Mesothelial cell of epicardium (in vitro differentiated cells): Measurements from ENCODE around the gene WDFY2. TPM values are rescaled to one million over a fixed set of nuclear protein-coding genes. Genes with fewer than 3 reads are reported as not detected.

Experiments
- DNase-seq, 2 experiments: peaks; one replicate each; pipeline ENCODE4 v3.0.0; 2021; ENCODE audit warnings: low spot score in 2 of 2; ENCODE audit not compliant: unreplicated experiment in 2 of 2
- H3K27ac Mint-ChIP-seq: 2 replicates; pipeline ENCODE4 v1.8.0; 2021; ENCODE audit warnings: mixed read lengths
- H3K27me3 Mint-ChIP-seq: 2 replicates; pipeline ENCODE4 v1.8.0; 2021; ENCODE audit warnings: low read depth, mixed read lengths
- H3K36me3 Mint-ChIP-seq: 2 replicates; pipeline ENCODE4 v1.8.0; 2021; ENCODE audit warnings: mixed read lengths
- H3K4me1 Mint-ChIP-seq: 2 replicates; pipeline ENCODE4 v1.8.0; 2021; ENCODE audit warnings: mixed read lengths
- H3K4me3 Mint-ChIP-seq: 2 replicates; pipeline ENCODE4 v1.8.0; 2021; ENCODE audit warnings: mild to moderate bottlenecking, moderate library complexity, mixed read lengths
- H3K9me3 Mint-ChIP-seq: 2 replicates; pipeline ENCODE4 v1.8.0; 2021; ENCODE audit warnings: mixed read lengths
- CTCF ChIP-seq: fragments of 200-600 bp; sonication (generic); IDR thresholded peaks from one replicate; pipeline ENCODE4 v1.5.0; 2021; ENCODE audit warnings: antibody characterized with exemption; ENCODE audit not compliant: unreplicated experiment
- total RNA-seq: library from RNA; stranded (reverse); gene quantifications from 3 replicates; pipeline ENCODE4 v1.2.1, GENCODE V29; 2021

WDFY2 gene
- total RNA-seq, 1 donor from 2014 or later: 12.1 TPM

- Mint-ChIP-seq H3K4me3 (no peak overlapping the region), H3K27me3 (no peaks in the 10 kb centered on the region), H3K36me3 (no peaks in the 10 kb centered on the region), H3K4me1 (peaks cover 11% of the 10 kb centered on the region), H3K27ac (no peak overlapping the region), H3K9me3 (no peaks in the 10 kb centered on the region)
- DNase-seq: no peak
- no peak for TF ChIP-seq CTCF
Observed at GRCh38 chr13:51599444-51600176, 15.3 kb downstream of the WDFY2 start.

- Mint-ChIP-seq H3K9me3 (no peaks in the 10 kb centered on the region), H3K36me3 (no peaks in the 10 kb centered on the region), H3K4me3 (no peak overlapping the region), H3K27ac (no peak overlapping the region), H3K27me3 (no peaks in the 10 kb centered on the region), H3K4me1 (peaks cover 11% of the 10 kb centered on the region)
- TF ChIP-seq CTCF: no peak
- no peak for DNase-seq
Observed at GRCh38 chr13:51600703-51601102, 16.4 kb downstream of the WDFY2 start.

DNA sequence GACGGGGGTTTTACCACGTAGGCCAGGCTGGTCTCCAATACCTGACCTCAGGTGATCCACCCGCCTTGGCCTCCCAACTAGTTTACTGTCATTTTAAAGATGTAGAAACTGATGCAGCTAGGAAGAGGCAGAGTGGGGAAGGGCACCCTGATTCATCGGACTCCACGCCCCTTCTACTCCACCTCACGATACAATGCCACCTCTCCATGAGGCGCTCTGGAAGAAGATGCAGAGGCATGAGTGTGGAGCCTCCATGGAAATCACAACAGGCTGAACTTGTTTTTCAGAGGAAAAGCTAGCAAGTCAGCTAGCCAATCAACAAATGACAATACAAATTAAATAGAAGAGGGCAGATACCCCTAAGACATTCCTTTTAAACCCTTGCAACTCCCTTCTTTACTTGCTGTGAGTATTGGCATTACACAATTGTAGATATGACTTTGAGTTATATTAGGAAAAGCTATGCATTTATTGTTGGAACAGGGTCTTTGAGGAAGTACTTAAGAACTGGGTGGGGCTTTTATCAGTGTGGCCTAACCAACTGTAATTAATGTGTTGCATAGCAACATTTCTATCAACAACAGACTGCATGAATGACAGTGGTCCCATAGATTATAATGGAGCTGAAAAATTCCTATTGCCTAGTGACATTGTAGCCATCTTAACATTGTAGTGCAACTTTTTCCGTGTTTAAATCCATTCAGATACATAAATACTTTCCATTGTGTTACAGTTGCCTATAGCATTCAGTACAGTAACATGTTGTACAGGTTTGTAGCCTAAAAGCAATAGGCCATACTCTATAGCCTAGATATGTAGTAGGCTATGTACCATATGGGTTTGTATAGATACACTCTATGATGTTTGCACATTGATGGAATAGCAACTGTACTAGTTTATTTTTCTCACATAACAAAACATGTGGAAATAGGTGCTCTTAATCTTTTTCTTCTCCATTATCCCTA, 17.6 kb downstream of the WDFY2 start:
- Mint-ChIP-seq H3K4me1 (peaks cover 4% of the 10 kb centered on the region), H3K27ac (no peak overlapping the region), H3K36me3 (no peaks in the 10 kb centered on the region), H3K9me3 (no peaks in the 10 kb centered on the region), H3K4me3 (no peak overlapping the region), H3K27me3 (no peaks in the 10 kb centered on the region)
- no peak for TF ChIP-seq CTCF
- DNase-seq: no peak

- Mint-ChIP-seq H3K36me3 (peaks cover 2% of the 10 kb centered on the region), H3K4me1 (peaks cover 4% of the 10 kb centered on the region), H3K27me3 (no peaks in the 10 kb centered on the region), H3K27ac (no peak overlapping the region), H3K4me3 (no peak overlapping the region), H3K9me3 (peaks cover 4% of the 10 kb centered on the region)
- no peak for TF ChIP-seq CTCF
- no peak for DNase-seq
Observed at GRCh38 chr13:51603716-51604115, 19.5 kb downstream of the WDFY2 start.

DNA sequence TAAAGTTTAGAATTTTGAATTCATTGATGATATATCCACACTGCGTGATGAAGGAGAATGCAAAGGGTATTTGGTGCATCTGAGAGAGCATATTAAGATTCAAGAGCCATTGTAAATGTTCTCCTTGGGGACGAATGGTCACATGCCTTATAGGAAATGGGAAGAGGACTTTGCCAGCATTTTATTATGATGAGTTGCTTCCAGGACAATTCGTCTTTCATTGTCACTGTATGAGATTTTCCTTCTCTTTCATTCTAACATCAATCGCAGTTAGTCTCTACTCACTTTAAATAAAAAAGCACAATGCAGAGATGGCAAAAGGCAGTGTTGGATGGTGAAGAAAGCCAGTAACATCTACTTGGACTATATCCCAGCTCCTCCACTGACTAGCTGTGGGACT, 21.4 kb downstream of the WDFY2 start:
- peaks cover 4% of the 10 kb centered on the region for H3K4me1 Mint-ChIP-seq
- peaks cover 4% of the 10 kb centered on the region for H3K9me3 Mint-ChIP-seq
- TF ChIP-seq CTCF: no peak
- peaks cover 2% of the 10 kb centered on the region for H3K36me3 Mint-ChIP-seq
- no peak for DNase-seq
- H3K27me3 Mint-ChIP-seq: no peaks in the 10 kb centered on the region
- H3K27ac Mint-ChIP-seq: no peak overlapping the region
- H3K4me3 Mint-ChIP-seq: no peak overlapping the region
